Right lobe of liver (tissue), 4 donors: ENCODE measurements around the gene KRTCAP2.

Experiments
- POLR2A ChIP-seq: fragments of 450-650 bp; IDR thresholded peaks from one replicate; pipeline ENCODE4 v1.6.1; 2017; ENCODE audit warnings: antibody characterized with exemption, mild to moderate bottlenecking
- TF ChIP-seq, protein P1 (sequence below), 4 donors: fragments of 200-600 bp in 3 of 4; fragments of 450-650 bp in 1 of 4; IDR thresholded peaks; one replicate each; pipeline versions ENCODE4 v1.5.1 to v1.8.0; 2016 to 2022; ENCODE audit warnings: antibody characterized with exemption in 4 of 4, mild to moderate bottlenecking in 2 of 4
- donor health status: DM: no; HTN: no; CAD: no.
- donor health status: DM: no; HTN: no; CAD: no.
- donor health status: DM: no; HTN: yes; CAD: no.

GRCh38 chr1:155185783-155186066, 12.6 kb upstream of the KRTCAP2 start:
- TF ChIP-seq POLR2A, result no peak
- TF ChIP-seq, protein P1, sequence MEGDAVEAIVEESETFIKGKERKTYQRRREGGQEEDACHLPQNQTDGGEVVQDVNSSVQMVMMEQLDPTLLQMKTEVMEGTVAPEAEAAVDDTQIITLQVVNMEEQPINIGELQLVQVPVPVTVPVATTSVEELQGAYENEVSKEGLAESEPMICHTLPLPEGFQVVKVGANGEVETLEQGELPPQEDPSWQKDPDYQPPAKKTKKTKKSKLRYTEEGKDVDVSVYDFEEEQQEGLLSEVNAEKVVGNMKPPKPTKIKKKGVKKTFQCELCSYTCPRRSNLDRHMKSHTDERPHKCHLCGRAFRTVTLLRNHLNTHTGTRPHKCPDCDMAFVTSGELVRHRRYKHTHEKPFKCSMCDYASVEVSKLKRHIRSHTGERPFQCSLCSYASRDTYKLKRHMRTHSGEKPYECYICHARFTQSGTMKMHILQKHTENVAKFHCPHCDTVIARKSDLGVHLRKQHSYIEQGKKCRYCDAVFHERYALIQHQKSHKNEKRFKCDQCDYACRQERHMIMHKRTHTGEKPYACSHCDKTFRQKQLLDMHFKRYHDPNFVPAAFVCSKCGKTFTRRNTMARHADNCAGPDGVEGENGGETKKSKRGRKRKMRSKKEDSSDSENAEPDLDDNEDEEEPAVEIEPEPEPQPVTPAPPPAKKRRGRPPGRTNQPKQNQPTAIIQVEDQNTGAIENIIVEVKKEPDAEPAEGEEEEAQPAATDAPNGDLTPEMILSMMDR (IDR thresholded peaks at IDR 0.05), result no peak
